RWPE2 (cell line): ENCODE data around the gene ZNF514.
A peak's percentile ranks its signal among the peaks of the same experiment; 100 is the strongest.

Experiments
- ATAC-seq: fragments of 200-7000 bp; cut with Tn5 transposase; 3 replicates; pipeline ENCODE4 v1.9.1; 2021; ENCODE audit warnings: low read depth
- DNase-seq: peaks from one replicate; pipeline ENCODE4 v3.0.0-alpha.2; 2020; ENCODE audit warnings: low spot score
- H3K27ac ChIP-seq: fragments of 450-650 bp; 2 replicates; pipeline ENCODE4 v1.5.1; 2017; ENCODE audit warnings: mild to moderate bottlenecking; ENCODE audit not compliant: poor library complexity, severe bottlenecking
- H3K27me3 ChIP-seq: fragments of 250-450 bp; sonication (Bioruptor Pico); 2 replicates; pipeline ENCODE4 v1.5.1; 2021; ENCODE audit warnings: mild to moderate bottlenecking, moderate library complexity; ENCODE audit not compliant: insufficient read depth, poor library complexity, severe bottlenecking
- H3K36me3 ChIP-seq: fragments of 250-450 bp; sonication (Bioruptor Pico); 2 replicates; pipeline ENCODE4 v1.5.1; 2020; ENCODE audit warnings: low read depth, mild to moderate bottlenecking, moderate library complexity
- H3K4me1 ChIP-seq: fragments of 250-450 bp; sonication (Bioruptor Pico); 2 replicates; pipeline ENCODE4 v1.5.1; 2021; ENCODE audit warnings: mild to moderate bottlenecking, moderate library complexity; ENCODE audit not compliant: insufficient read depth, poor library complexity, severe bottlenecking
- H3K4me3 ChIP-seq: fragments of 250-450 bp; sonication (Bioruptor Pico); 2 replicates; pipeline ENCODE4 v1.5.1; 2021; ENCODE audit warnings: mild to moderate bottlenecking, moderate library complexity; ENCODE audit not compliant: severe bottlenecking
- H3K9me3 ChIP-seq: fragments of 250-450 bp; sonication (Bioruptor Pico); 2 replicates; pipeline ENCODE4 v1.5.1; 2021; ENCODE audit warnings: mild to moderate bottlenecking, moderate library complexity; ENCODE audit not compliant: severe bottlenecking
- CTCF ChIP-seq: fragments of 450-650 bp; IDR thresholded peaks from one replicate; pipeline ENCODE4 v1.5.1; 2017; ENCODE audit warnings: mild to moderate bottlenecking, moderate library complexity; ENCODE audit not compliant: poor library complexity, severe bottlenecking

ZNF514 gene

GRCh38 chr2:95181774-95182173 is 22.1 kb upstream of the ZNF514 start:
- no peaks in the 10 kb centered on the region for H3K27me3 ChIP-seq
- no peak for DNase-seq
- H3K36me3 ChIP-seq: peaks cover 34% of the 10 kb centered on the region
- no peak overlapping the region for H3K27ac ChIP-seq
- no peak for ATAC-seq
- H3K9me3 ChIP-seq: no peaks in the 10 kb centered on the region
- no peak for TF ChIP-seq CTCF
- no peak overlapping the region for H3K4me3 ChIP-seq
- H3K4me1 ChIP-seq: no peaks in the 10 kb centered on the region

GRCh38 chr2:95179451-95179850 is 19.8 kb upstream of the ZNF514 start:
- H3K4me1 ChIP-seq: no peaks in the 10 kb centered on the region
- no peak for ATAC-seq
- no peak for TF ChIP-seq CTCF
- H3K36me3 ChIP-seq: peaks cover 34% of the 10 kb centered on the region
- no peak for DNase-seq
- no peak overlapping the region for H3K4me3 ChIP-seq
- H3K27ac ChIP-seq: no peak overlapping the region
- no peaks in the 10 kb centered on the region for H3K9me3 ChIP-seq
- no peaks in the 10 kb centered on the region for H3K27me3 ChIP-seq

DNA sequence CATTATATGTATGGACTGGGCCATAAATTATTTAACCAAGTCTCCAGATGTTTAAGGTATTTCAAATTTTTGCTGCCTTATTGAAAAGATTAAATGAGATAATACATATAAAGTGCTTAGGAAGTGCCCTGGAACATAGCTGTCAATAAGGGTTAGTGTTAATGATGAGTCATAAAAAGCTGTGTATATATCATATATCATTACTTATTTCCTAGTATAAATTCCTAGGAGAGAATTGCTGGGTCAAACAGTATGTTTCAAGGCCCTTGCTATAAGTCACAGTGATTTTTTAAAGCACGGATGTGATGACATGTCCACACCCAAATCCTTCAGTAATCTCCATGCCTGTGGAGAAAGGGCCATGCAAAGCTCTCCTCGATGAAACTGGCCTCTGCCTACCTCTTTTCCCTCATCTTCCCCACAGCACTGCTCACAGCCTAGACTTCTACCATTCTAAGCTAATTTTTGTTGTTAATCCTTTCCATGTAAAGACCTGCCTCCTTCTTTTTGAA is 14.4 kb upstream of the ZNF514 start:
- Histone ChIP-seq H3K9me3 (no peaks in the 10 kb centered on the region), H3K4me1 (no peaks in the 10 kb centered on the region), H3K27me3 (no peaks in the 10 kb centered on the region), H3K36me3 (peaks cover 5% of the 10 kb centered on the region; the same call in 1 of the 2 replicates), H3K4me3 (no peak overlapping the region), H3K27ac (no peak overlapping the region)
- TF ChIP-seq CTCF: no peak
- DNase-seq: no peak
- ATAC-seq: no peak

- Histone ChIP-seq H3K4me1 (no peaks in the 10 kb centered on the region), H3K4me3 (no peak overlapping the region), H3K27me3 (no peaks in the 10 kb centered on the region), H3K27ac (no peak overlapping the region), H3K9me3 (no peaks in the 10 kb centered on the region), H3K36me3 (no peaks in the 10 kb centered on the region)
- TF ChIP-seq CTCF: no peak
- DNase-seq (no peak), ATAC-seq (no peak)
Measured at GRCh38 chr2:95171902-95172301, 12.3 kb upstream of the ZNF514 start.

DNA sequence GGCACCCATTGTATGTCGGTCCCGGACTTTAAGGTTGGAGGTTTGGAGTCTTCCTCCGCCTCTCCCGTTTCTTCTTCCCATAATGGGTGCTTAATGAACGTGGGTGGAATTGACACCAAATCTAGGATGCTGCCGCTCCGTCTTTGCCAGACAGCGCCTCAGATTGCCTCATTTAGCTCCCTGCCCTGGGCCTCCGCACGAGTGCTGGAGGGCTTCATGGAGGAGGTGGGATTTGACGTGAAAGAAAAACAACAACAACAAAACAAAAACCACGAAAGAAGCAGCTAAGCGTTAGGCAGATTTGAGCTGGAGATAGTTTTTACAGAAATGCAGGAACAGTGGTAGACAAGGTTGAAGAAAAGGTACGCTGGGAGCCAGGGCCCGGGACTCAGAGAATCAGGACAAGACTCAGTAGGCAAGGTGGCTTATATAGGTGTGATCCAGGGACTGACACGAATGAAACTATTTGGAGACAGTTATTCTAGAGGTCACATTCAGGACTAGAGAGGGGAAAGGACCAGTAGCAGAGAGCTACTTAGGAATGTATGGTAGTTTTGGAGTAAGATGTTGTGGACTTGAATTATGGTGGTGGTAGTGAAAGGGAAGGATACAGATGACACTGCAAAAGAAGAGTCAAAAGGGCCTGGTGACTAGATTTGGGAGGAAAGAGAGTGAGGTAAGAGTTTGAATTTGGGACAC is 6.6 kb upstream of the ZNF514 start:
- no peaks in the 10 kb centered on the region for H3K27me3 ChIP-seq
- no peak for TF ChIP-seq CTCF
- H3K4me3 ChIP-seq: peak overlapping the region; percentile 83
- no peaks in the 10 kb centered on the region for H3K9me3 ChIP-seq
- ATAC-seq: no peak; the same call in 1 of the 3 replicates
- peaks cover 4% of the 10 kb centered on the region; the same call in 1 of the 2 replicates for H3K36me3 ChIP-seq
- H3K27ac ChIP-seq: peak overlapping the region; percentile 57
- peaks cover 6% of the 10 kb centered on the region for H3K4me1 ChIP-seq
- DNase-seq: no peak
